ENCODE results near the gene PRXL2B. TPM values are rescaled to one million over a fixed set of nuclear protein-coding genes. Genes with fewer than 3 reads are reported as not detected.
"Not testable (repeated sequence)": the region's sequence is repeated elsewhere in the genome, so short reads cannot be mapped to it uniquely, and the experiment has no call there.

Gene PRXL2B
- total RNA-seq, 1 experiment from 2014 or later: 31.0 TPM

GRCh38 chr1:2564815-2565374 is 21.7 kb upstream of the PRXL2B start:
- DNase-seq: no peak
- Mint-ChIP-seq H3K36me3 (ENCODE audit: insufficient read depth, unreplicated experiment) (peaks cover 12% of the 10 kb centered on the region), H3K27me3 (ENCODE audit: unreplicated experiment) (no peaks in the 10 kb centered on the region), H3K9me3 (ENCODE audit: low read depth, unreplicated experiment) (no peaks in the 10 kb centered on the region), H3K27ac (ENCODE audit: unreplicated experiment) (peak overlapping the region; percentile 27), H3K4me1 (ENCODE audit: low read depth, unreplicated experiment) (peaks cover 16% of the 10 kb centered on the region), H3K4me3 (ENCODE audit: low read depth, unreplicated experiment) (no peak overlapping the region)
- CTCF ChIA-PET: interaction anchor here (1.1 kb wide), 1 partner anchor 9 kb away, joined by 3 read pairs; the partner anchor contains the start of gene TNFRSF14
- TF ChIP-seq, protein P1, sequence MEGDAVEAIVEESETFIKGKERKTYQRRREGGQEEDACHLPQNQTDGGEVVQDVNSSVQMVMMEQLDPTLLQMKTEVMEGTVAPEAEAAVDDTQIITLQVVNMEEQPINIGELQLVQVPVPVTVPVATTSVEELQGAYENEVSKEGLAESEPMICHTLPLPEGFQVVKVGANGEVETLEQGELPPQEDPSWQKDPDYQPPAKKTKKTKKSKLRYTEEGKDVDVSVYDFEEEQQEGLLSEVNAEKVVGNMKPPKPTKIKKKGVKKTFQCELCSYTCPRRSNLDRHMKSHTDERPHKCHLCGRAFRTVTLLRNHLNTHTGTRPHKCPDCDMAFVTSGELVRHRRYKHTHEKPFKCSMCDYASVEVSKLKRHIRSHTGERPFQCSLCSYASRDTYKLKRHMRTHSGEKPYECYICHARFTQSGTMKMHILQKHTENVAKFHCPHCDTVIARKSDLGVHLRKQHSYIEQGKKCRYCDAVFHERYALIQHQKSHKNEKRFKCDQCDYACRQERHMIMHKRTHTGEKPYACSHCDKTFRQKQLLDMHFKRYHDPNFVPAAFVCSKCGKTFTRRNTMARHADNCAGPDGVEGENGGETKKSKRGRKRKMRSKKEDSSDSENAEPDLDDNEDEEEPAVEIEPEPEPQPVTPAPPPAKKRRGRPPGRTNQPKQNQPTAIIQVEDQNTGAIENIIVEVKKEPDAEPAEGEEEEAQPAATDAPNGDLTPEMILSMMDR (IDR thresholded peaks at IDR 0.05; ENCODE audit: unreplicated experiment): no peak
- intact Hi-C loops (cut with micrococcal nuclease; ENCODE audit: unreplicated experiment): no loop called here
- no TSS peak for BruUV-seq (replicated peaks)

- no TSS peak for BruUV-seq (replicated peaks)
- no peak overlapping the region for H3K4me3 Mint-ChIP-seq (ENCODE audit: low read depth, unreplicated experiment)
- TF ChIP-seq, protein P1 (IDR thresholded peaks at IDR 0.05; ENCODE audit: unreplicated experiment): no peak
- H3K9me3 Mint-ChIP-seq (ENCODE audit: low read depth, unreplicated experiment): no peaks in the 10 kb centered on the region
- peak; percentile 35 for DNase-seq
- peaks cover 8% of the 10 kb centered on the region for H3K36me3 Mint-ChIP-seq (ENCODE audit: insufficient read depth, unreplicated experiment)
- peak overlapping the region; percentile 27 for H3K27ac Mint-ChIP-seq (ENCODE audit: unreplicated experiment)
- CTCF ChIA-PET: no interaction called here
- intact Hi-C loops (cut with micrococcal nuclease; ENCODE audit: unreplicated experiment): no loop called here
- peaks cover 16% of the 10 kb centered on the region for H3K4me1 Mint-ChIP-seq (ENCODE audit: low read depth, unreplicated experiment)
- H3K27me3 Mint-ChIP-seq (ENCODE audit: unreplicated experiment): no peaks in the 10 kb centered on the region
Observed at GRCh38 chr1:2566101-2567045, 20.2 kb upstream of the PRXL2B start.

DNA sequence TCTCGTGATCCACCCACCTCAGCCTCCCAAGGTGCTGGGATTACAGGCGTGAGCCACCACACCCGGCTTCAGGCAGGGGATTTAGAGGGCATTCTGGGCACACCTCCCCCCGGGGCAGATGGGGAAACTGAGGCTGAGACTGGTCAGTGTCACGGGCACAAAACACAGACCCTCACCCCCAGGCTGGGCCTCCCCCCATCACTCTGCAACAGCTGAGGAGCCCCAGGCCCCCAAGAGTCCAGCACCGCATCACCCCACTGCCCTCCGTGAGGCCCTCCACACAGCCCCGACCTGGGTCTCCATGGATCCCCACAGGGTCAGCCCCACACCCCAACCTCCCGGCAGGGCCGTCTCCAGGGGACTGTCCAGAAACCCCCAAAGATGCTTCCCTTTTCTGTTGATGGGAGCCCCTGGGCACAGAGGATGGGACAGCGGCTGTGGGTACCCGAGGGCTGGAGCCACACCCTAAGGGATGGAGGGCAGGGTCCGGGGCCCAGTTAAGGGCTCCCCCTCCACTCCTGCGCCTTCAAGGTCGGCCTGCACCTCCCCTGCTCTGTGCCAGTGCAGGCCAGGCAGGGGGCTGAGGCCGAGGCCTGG is 19.4 kb upstream of the PRXL2B start:
- CTCF ChIA-PET: no interaction called here
- peaks cover 16% of the 10 kb centered on the region for H3K4me1 Mint-ChIP-seq (ENCODE audit: low read depth, unreplicated experiment)
- H3K27ac Mint-ChIP-seq (ENCODE audit: unreplicated experiment): no peak overlapping the region
- intact Hi-C loops (cut with micrococcal nuclease; ENCODE audit: unreplicated experiment): no loop called here
- peaks cover 6% of the 10 kb centered on the region for H3K36me3 Mint-ChIP-seq (ENCODE audit: insufficient read depth, unreplicated experiment)
- DNase-seq: no peak
- H3K27me3 Mint-ChIP-seq (ENCODE audit: unreplicated experiment): no peaks in the 10 kb centered on the region
- H3K4me3 Mint-ChIP-seq (ENCODE audit: low read depth, unreplicated experiment): no peak overlapping the region
- H3K9me3 Mint-ChIP-seq (ENCODE audit: low read depth, unreplicated experiment): no peaks in the 10 kb centered on the region
- BruUV-seq (replicated peaks): no TSS peak
- TF ChIP-seq, protein P1 (IDR thresholded peaks at IDR 0.05; ENCODE audit: unreplicated experiment): no peak

DNA sequence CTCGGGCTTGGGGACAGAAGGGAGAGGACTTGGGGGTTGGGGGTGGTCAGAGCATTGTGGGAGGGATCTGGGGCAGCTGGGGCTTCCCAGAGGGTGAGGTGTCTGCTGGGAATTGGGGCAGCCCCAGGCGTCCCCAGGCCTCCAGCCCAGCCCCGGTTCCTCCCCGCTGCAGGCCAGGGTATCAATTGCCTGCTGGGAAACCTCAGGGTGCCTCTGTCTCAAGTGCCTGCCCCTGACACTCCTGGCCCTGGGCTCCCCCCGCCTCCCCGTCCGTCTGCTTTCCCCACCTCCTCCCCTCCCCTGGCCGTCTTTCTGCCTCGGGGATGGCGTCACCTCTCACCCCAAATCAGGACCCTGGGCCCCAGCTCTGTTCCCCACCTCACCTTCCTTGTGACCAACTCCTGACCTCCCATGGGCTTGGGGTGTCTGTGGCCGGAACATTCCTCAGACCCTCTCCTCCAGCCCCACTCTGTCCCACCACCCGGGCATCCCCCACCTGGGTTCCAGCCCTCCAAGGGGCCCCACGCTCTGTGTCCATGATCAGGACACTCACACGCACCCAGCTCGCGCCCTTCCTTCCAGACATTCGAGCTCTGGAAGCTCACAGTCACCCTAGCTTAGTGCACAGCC is 18.3 kb upstream of the PRXL2B start:
- H3K4me3 Mint-ChIP-seq (ENCODE audit: low read depth, unreplicated experiment); H3K9me3 Mint-ChIP-seq (ENCODE audit: low read depth, unreplicated experiment); H3K27me3 Mint-ChIP-seq (ENCODE audit: unreplicated experiment); H3K27ac Mint-ChIP-seq (ENCODE audit: unreplicated experiment); intact Hi-C loops (cut with micrococcal nuclease; ENCODE audit: unreplicated experiment); CTCF ChIA-PET; BruUV-seq (replicated peaks); DNase-seq: not testable (repeated sequence)
- peaks cover 11% of the 10 kb centered on the region for H3K36me3 Mint-ChIP-seq (ENCODE audit: insufficient read depth, unreplicated experiment)
- peaks cover 16% of the 10 kb centered on the region for H3K4me1 Mint-ChIP-seq (ENCODE audit: low read depth, unreplicated experiment)
